Heart left ventricle (tissue), 16 donors: ENCODE data around the gene IFNAR1. TPM values are rescaled to one million over a fixed set of nuclear protein-coding genes. Genes with fewer than 3 reads are reported as not detected.

ENCODE experiments used
- ATAC-seq, 4 donors: fragments of 200-7000 bp; cut with Tn5 transposase; one replicate each; pipeline ENCODE4 v1.9.1; 2020 to 2022; ENCODE audit warnings: moderate library complexity in 4 of 4, mild to moderate bottlenecking in 3 of 4, moderate number of reproducible peaks in 1 of 4
- DNase-seq, 5 donors: peaks; one replicate each; pipeline ENCODE4 v3.0.0-alpha.2; 2020
- H3K27ac ChIP-seq, 12 donors: fragments of 200-600 bp; sonication (generic) in 4 of 12; one replicate each; pipeline versions ENCODE4 v1.5.0 to v1.8.0; 2016 to 2022; ENCODE audit warnings: mild to moderate bottlenecking in 2 of 12
- H3K27me3 ChIP-seq, 9 donors: fragments of 200-600 bp; sonication (generic) in 2 of 9; one replicate each; pipeline versions ENCODE4 v1.5.1 to v1.8.0; 2016 to 2022; ENCODE audit warnings: mild to moderate bottlenecking in 3 of 9
- H3K36me3 ChIP-seq, 9 donors: fragments of 200-600 bp; sonication (generic) in 2 of 9; one replicate each; pipeline versions ENCODE4 v1.5.0 to v1.8.0; 2018 to 2022; ENCODE audit warnings: mild to moderate bottlenecking in 2 of 9
- H3K4me1 ChIP-seq, 12 donors: fragments of 200-600 bp; sonication (generic) in 4 of 12; one replicate each; pipeline versions ENCODE4 v1.5.0 to v1.8.0; 2016 to 2022; ENCODE audit warnings: mild to moderate bottlenecking in 3 of 12
- H3K4me3 ChIP-seq, 12 donors: fragments of 200-600 bp; sonication (generic) in 4 of 12; one replicate each; pipeline versions ENCODE4 v1.5.0 to v1.8.0; 2017 to 2022; ENCODE audit warnings: mild to moderate bottlenecking in 9 of 12, moderate library complexity in 4 of 12
- H3K9me3 ChIP-seq, 12 donors: fragments of 200-600 bp; sonication (generic) in 4 of 12; one replicate each; pipeline versions ENCODE4 v1.5.0 to v1.8.0; 2016 to 2022; ENCODE audit warnings: mild to moderate bottlenecking in 1 of 12
- POLR2A ChIP-seq, 2 donors: fragments of 450-650 bp; IDR thresholded peaks; one replicate each; pipeline ENCODE4 v1.6.1; 2017; ENCODE audit warnings: antibody characterized with exemption in 2 of 2, mild to moderate bottlenecking in 2 of 2, moderate library complexity in 2 of 2
- WGBS, 4 donors: extraction: QIAGEN DNeasy Blood & Tissue Kit in 2 of 4; methylation state at CpG; one replicate each; pipeline versions ENCODE4 v1.1.5 to v1.1.7; 2013 to 2018; 5-methylcytosine and 5-hydroxymethylcytosine counted together
- intact Hi-C, 10 donors: fragments of 100-400 bp; cut with DNase I; formaldehyde crosslinking; loops; one replicate each; pipeline versions ENCODE4 v1.11.1 to v1.14.2; 2022
- polyA plus RNA-seq, 2 donors: library from polyadenylated mRNA; stranded (reverse); fragments of 200-250 nt; gene quantifications; one replicate each; pipeline ENCODE4 v1.2.3, GENCODE V29; 2013
- total RNA-seq, 9 donors: library from RNA; depleted of rRNA in 2 of 9; stranded (reverse); fragments of >200 nt in 2 of 9; fragmentation: NEBNext Ultra II Directional in 3 of 9; extraction: Animal tissue kit (Norgen Biotek cat#: 25700) in 3 of 9; gene quantifications; one replicate each; pipeline versions ENCODE4 v1.1.0 to v1.2.4, GENCODE V29; 2016 to 2023
- TF ChIP-seq, protein P1 (sequence below), 12 donors: fragments of 200-600 bp; sonication (generic) in 4 of 12; IDR thresholded peaks; one replicate each; pipeline versions ENCODE4 v1.5.0 to v1.8.0; 2018 to 2022; ENCODE audit warnings: antibody characterized with exemption in 12 of 12, mild to moderate bottlenecking in 5 of 12
- donor health status: ischemic (EF 13 %, LVEDD 7.1; RV severe dilation, severe dysfunction).
- donor health status: healthy with polysubstance abuse.
- donor health status: DM: no; HTN: yes; CAD: no.
- donor health status: DM: no; HTN: no; CAD: no.
- donor health status: ischemic (EF 25% LVEDD 6.9; RV normal size, moderate dysfunction).
- donor health status: ischemic (EF 25% LVEDD 5.7; RV mildly dilated, moderate dysfunction).
- donor health status: healthy.
- donor health status: DM: yes; HTN: yes; CAD: no.
- donor health status: ischemic (EF 35%, LVEDD 5.7; RV mildly dilated, moderate dysfunction).
- donor health status: nonischemic (EF 11% LVEDD 7.7; RV severe dilation, severe dysfunction).
- donor health status: DM: yes; HTN: yes; CAD: no.
- donor health status: PGD.
- donor health status: ischemic (EF 29% LVEDD 5.4; RV normal size, mild dysfunction).
- donor health status: nonischemic (EF 23%, LVEDD 6.1; RV moderate dilation, normal function).

The IFNAR1 gene
- total and polyA plus RNA-seq, 11 donors, result 6.5 to 38.9 (median 22.5) TPM

GRCh38 chr21:33383056-33383888 is 58.5 kb downstream of the IFNAR1 start:
- WGBS, 4 donors, result 34 to 43% (median 37%) methylated on average over 19 to 20 of the region's 20 CpGs
- Histone ChIP-seq H3K4me1 (peaks cover 3 to 66% (median 26%) of the 10 kb centered on the region in 12 donors), H3K9me3 (no peaks in the 10 kb centered on the region), H3K36me3 (no peaks in the 10 kb centered on the region), H3K4me3 (peak overlapping the region in 10 of 12 donors; percentile 1 to 47 (median 38)), H3K27me3 (no peaks in the 10 kb centered on the region), H3K27ac (peak overlapping the region in 11 of 12 donors; percentile 38 to 97 (median 56))
- DNase-seq, result peak; percentile 65 to 80 (median 70)
- intact Hi-C loops, result no loop called here
- ATAC-seq, result peak; percentile 9 to 55 (median 46)
- TF ChIP-seq, protein P1, sequence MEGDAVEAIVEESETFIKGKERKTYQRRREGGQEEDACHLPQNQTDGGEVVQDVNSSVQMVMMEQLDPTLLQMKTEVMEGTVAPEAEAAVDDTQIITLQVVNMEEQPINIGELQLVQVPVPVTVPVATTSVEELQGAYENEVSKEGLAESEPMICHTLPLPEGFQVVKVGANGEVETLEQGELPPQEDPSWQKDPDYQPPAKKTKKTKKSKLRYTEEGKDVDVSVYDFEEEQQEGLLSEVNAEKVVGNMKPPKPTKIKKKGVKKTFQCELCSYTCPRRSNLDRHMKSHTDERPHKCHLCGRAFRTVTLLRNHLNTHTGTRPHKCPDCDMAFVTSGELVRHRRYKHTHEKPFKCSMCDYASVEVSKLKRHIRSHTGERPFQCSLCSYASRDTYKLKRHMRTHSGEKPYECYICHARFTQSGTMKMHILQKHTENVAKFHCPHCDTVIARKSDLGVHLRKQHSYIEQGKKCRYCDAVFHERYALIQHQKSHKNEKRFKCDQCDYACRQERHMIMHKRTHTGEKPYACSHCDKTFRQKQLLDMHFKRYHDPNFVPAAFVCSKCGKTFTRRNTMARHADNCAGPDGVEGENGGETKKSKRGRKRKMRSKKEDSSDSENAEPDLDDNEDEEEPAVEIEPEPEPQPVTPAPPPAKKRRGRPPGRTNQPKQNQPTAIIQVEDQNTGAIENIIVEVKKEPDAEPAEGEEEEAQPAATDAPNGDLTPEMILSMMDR (IDR thresholded peaks at IDR 0.05), result no peak
- TF ChIP-seq POLR2A (IDR thresholded peaks at IDR 0.05), result peak in 1 of 2 donors; percentile 27

GRCh38 chr21:33384841-33385331 is 60.1 kb downstream of the IFNAR1 start:
- Histone ChIP-seq H3K4me1 (peaks cover 3 to 63% (median 23%) of the 10 kb centered on the region in 12 donors), H3K27ac (peak overlapping the region in 1 of 12 donors; percentile 97), H3K36me3 (no peaks in the 10 kb centered on the region), H3K9me3 (no peaks in the 10 kb centered on the region), H3K4me3 (no peak overlapping the region), H3K27me3 (no peaks in the 10 kb centered on the region)
- 89 to 92% (median 91%) methylated on average over 17 of the region's 17 CpGs for WGBS, 4 donors
- no peak for DNase-seq
- no peak for TF ChIP-seq POLR2A (IDR thresholded peaks at IDR 0.05)
- TF ChIP-seq, protein P1 (IDR thresholded peaks at IDR 0.05), result no peak
- no peak for ATAC-seq
- intact Hi-C loops, result no loop called here

DNA sequence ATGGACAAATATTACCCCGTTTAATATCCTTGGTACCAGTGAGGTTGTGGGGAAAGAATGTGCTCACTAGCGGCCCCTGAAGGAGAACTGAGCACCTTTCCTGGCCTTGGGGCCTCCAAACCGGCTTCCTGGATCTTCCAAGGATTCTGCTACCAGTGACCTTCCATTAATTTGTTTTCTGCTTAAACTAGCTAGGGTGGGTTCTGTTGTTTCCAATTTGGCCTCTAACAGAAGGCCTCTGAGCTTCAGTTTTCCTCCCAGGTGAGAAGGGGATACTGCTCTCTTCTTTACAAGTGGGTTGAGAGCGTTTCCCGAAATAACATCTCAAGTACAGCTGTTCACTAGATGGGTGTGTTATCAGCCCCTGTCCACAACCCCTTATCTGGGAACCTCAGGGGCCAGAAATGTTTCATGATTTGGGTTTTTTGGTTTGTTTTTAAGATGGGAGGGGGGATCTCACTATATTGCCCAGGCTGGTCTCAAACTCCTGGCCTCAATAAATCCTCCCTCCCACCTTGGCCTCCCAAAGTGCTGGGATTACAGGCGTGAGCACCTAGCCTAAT is 61.5 kb downstream of the IFNAR1 start:
- Histone ChIP-seq H3K4me3 (no peak overlapping the region), H3K4me1 (peaks cover 0 to 58% (median 11%) of the 10 kb centered on the region in 12 donors), H3K36me3 (no peaks in the 10 kb centered on the region), H3K27me3 (no peaks in the 10 kb centered on the region), H3K9me3 (no peaks in the 10 kb centered on the region), H3K27ac (no peak overlapping the region)
- no peak for DNase-seq
- TF ChIP-seq, protein P1 (IDR thresholded peaks at IDR 0.05), result no peak
- no peak for ATAC-seq
- 66 to 72% (median 72%) methylated on average over 6 of the region's 6 CpGs for WGBS, 4 donors
- intact Hi-C loops, result no loop called here

- Histone ChIP-seq H3K9me3 (no peaks in the 10 kb centered on the region), H3K4me1 (peaks cover 0 to 58% (median 11%) of the 10 kb centered on the region in 12 donors), H3K27ac (no peak overlapping the region), H3K4me3 (no peak overlapping the region), H3K36me3 (no peaks in the 10 kb centered on the region), H3K27me3 (no peaks in the 10 kb centered on the region)
- 95 to 97% (median 96%) methylated on average over 6 of the region's 6 CpGs for WGBS, 4 donors
- ATAC-seq, result no peak
- no peak for DNase-seq
- intact Hi-C loops, result no loop called here
- TF ChIP-seq POLR2A (IDR thresholded peaks at IDR 0.05), result no peak
- TF ChIP-seq, protein P1 (IDR thresholded peaks at IDR 0.05), result no peak
Observed at GRCh38 chr21:33387294-33387693, 62.5 kb downstream of the IFNAR1 start.
